Astrocyte of the cerebellum (primary cell): ENCODE data around the gene RAI14.
A peak's percentile ranks its signal among the peaks of the same experiment; 100 is the strongest.

ENCODE experiments used
- DNase-seq: peaks from one replicate; pipeline ENCODE4 v3.0.0-alpha.2; 2011; ENCODE audit warnings: low read depth
- H3K4me3 ChIP-seq: 2 replicates; pipeline ENCODE4 v1.5.1; 2011; ENCODE audit warnings: mild to moderate bottlenecking, low read depth, low read length, moderate library complexity
- CTCF ChIP-seq: IDR thresholded peaks from 2 replicates; pipeline ENCODE4 v1.5.1; 2012; ENCODE audit warnings: low read length, low read depth, moderate library complexity, mild to moderate bottlenecking; ENCODE audit errors: missing control alignments
- in situ Hi-C: cut with HindIII; loops from 2 replicates; pipeline ENCODE4 v1.10.0; 2017; ENCODE audit warnings: low sequenced_read_pairs

RAI14 gene

GRCh38 chr5:34659168-34659567, 3.0 kb downstream of the RAI14 start:
- in situ Hi-C loops, result no loop called here
- no peak for TF ChIP-seq CTCF
- no peak for DNase-seq
- no peak overlapping the region for H3K4me3 ChIP-seq

- in situ Hi-C loops, result no loop called here
- no peak for TF ChIP-seq CTCF
- peak; percentile 89 for DNase-seq
- no peak overlapping the region for H3K4me3 ChIP-seq
Measured at GRCh38 chr5:34660444-34660843, 4.3 kb downstream of the RAI14 start.

GRCh38 chr5:34663771-34664496, 7.8 kb downstream of the RAI14 start:
- DNase-seq, result no peak
- no peak overlapping the region for H3K4me3 ChIP-seq
- TF ChIP-seq CTCF, result no peak
- in situ Hi-C loops, result no loop called here

DNA sequence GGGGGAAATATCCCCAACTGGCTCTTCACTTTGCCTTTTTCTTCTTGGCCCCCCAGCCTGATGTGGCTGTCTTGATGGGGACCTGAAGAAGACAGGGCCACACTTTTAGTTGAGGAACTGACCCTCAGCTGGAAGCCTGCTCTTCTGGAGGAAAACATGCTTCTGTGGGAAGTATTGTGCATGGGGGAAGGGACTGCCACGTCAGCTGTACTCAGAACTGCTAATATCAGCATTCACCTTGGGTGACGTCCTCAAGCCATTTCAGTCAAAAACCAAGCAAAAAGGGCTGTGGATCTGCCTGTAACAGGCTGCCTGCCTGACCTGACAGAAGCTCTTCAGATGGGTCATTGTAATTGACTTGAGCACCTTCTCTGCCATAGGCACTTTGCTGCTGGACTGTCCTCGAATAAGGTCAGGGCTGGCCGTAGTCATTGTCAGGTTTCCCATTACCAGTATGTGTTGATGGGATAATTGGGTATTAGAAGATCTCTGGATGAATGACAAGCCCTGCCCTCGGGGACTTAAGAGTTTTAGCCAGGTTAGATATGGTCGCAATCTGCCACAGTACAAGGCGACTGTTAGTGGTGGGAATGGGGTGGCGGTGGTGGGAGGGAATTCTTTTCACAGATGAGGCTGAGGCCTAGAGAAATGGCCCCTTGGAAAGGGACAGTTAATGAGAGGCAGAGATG, 10.4 kb downstream of the RAI14 start:
- H3K4me3 ChIP-seq, result no peak overlapping the region
- no peak for DNase-seq
- TF ChIP-seq CTCF, result no peak
- in situ Hi-C loops, result no loop called here

DNA sequence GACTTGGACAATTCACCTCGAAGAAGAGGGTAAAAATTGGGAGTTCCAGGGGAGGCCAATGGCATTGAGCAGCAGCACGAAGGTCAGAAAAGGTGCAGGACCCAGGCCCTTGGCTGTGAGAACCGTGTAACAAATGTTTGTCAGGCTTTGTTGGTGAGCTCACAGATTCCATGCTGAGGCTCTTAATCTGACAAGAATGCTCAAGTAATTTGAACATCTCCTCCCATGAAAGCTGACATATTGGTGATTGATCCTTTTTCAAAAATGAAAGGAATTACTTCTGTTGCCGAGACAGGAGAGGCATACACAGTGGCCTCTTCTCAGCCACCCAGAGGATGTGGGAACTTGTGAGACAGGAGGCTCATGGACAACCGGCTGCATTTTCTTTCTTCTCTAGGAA, 11.6 kb downstream of the RAI14 start:
- no peak for TF ChIP-seq CTCF
- no peak for DNase-seq

GRCh38 chr5:34669931-34670516, 13.9 kb downstream of the RAI14 start:
- no peak for TF ChIP-seq CTCF
- in situ Hi-C loops, result no loop called here
- DNase-seq, result no peak
- no peak overlapping the region for H3K4me3 ChIP-seq

More for the DNA sequence above, 11.6 kb downstream of the RAI14 start:
- H3K4me3 ChIP-seq, result no peak overlapping the region
- in situ Hi-C loops, result no loop called here
